GM21381 (cell line): ENCODE results near the gene SRD5A1.

ENCODE experiments used
- ATAC-seq: cut with Tn5 transposase; IDR thresholded peaks from one replicate; pipeline ENCODE4 v1.9.1; 2021; ENCODE audit warnings: mild to moderate bottlenecking, moderate library complexity; ENCODE audit not compliant: unreplicated experiment

SRD5A1 gene

DNA sequence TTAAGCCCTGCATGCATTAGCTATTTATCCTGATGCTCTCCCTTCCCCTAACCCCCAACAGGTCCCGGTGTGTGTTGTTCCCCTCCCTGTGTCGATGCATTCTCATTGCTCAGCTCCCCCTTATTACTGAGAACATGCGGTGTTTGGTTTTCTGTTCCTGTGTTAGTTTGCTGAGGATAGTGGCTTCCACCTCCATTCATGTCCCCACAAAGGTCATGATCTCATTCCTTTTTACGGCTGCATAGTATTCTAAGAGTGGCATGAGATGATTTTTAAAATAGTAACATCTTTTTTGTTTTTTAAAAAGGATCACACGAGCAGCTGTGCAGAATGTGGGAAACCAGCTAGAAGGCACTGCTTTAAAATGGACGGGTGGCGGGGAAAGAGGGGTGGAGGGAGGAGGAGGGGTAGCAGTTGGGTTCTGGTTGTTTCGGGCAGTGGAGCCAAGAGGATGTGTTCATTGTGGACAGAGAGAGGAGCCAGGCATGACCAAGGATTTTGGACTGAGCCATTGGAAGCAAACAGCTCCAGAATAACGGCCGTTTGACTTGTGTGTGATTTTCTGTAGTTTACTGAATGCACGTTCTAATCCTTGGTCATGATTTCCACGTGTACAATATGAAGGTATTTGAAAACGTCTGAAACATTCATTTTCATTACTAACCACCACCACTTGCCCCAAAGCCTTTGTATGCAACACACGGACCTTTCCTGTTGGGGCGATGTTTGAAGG is 78.3 kb downstream of the SRD5A1 start:
- no peak for ATAC-seq

DNA sequence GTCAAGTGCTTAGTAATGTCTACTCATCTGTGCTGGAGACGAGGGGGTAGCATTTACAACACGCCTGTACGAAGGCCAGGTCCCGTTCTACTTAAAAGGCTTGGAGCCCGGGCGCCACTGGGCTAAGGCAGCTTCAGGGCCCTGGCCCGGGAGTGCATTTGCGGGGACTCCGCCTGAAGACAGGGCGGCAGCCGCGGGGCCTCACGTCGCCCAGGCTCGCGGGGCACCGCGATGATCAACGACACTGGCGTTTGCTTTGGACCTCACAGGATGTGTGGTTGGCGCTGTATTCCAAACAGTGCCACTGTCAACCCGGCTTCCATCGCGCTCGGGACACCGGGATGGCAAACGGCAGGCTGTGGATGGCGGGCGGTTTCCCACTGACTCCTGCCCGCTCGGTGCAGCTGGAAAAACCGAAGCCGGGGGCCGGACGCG is 78.9 kb downstream of the SRD5A1 start:
- ATAC-seq, result no peak

DNA sequence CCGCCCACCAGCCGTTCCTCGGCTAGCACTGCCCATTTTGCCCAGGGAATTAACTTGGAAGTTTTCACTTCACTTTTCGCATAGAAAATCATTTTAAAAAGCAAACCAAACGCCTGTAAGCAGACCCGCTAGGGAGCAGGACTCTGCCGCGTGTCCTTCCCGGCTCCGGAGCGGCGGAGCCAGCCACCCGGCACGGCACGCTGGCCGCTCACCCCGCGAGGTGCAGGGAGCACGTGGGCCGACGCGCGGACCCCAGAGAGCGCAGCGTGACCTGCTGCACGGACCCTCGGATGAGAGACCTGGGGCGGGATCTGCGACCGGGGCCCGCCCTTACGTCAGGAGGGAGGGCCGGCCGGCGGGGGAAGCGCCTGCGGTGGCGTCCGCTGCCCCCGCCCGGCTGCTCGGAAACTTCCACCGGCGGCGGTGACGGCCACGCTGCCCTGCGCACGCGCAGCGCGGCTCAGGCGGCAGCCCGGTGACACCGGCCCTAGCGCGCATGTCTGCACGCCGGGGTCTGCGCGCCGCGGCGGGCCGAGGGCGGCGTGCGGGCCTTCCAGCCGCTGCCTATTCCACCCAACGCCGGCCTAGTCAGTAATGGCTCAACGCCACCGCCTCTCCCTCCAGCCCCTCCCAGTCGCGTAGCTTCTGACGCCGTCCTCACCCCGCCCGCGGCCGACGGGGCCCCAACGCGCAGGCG is 79.5 kb downstream of the SRD5A1 start:
- peak; percentile 63 for ATAC-seq

DNA sequence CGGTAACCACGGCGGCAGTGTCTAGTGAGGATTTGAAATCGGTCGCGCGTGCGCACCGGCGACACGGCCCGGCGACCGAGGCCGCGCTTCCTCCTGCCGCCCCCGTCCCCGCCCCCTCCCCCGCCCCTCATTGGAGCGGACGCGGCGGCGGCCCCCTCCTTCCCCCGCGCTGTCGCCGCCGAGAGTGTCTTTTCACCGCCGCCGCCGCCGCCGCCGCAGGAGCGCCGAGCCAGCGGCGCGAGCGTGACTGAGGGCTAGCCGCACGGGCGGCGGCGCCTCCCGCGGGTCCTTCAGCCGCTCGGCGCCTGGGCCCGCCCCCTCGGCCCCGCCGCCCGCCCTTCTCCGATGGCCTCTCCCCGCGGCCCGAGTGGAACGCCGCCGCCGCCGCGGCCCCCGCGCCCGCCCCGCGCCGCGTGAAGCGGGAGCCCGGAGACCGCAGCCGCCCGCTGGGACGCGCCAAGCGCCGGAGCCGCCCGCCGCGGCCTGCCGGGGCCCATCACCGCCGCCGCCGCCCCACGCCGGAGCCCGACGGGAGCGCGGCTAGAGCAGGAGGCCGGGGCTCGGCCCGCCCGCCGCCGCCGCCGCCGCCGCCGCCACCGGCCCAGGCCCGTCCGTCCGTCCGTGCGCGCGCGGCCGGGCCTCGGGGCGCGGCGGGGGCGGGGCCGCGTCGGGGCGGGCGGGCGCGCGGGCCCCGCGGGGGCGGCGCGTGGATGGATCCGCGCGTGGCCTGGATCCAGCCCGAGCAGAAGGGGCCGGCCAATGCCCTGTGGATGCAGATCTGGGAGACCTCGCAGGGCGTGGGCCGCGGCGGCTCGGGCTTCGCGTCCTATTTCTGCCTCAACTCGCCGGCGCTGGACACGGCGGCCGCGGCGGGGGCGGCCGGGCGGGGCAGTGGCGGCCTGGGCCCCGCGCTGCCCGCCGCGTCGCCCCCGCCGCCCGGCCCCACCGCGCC is 80.3 kb downstream of the SRD5A1 start, which contains the start of gene TENT4A:
TENT4A (plus strand) TSS at position 159 of the 952 bp plus-strand sequence; CDS start at position 711, 552 bp downstream.
- peak; percentile 10 for ATAC-seq

DNA sequence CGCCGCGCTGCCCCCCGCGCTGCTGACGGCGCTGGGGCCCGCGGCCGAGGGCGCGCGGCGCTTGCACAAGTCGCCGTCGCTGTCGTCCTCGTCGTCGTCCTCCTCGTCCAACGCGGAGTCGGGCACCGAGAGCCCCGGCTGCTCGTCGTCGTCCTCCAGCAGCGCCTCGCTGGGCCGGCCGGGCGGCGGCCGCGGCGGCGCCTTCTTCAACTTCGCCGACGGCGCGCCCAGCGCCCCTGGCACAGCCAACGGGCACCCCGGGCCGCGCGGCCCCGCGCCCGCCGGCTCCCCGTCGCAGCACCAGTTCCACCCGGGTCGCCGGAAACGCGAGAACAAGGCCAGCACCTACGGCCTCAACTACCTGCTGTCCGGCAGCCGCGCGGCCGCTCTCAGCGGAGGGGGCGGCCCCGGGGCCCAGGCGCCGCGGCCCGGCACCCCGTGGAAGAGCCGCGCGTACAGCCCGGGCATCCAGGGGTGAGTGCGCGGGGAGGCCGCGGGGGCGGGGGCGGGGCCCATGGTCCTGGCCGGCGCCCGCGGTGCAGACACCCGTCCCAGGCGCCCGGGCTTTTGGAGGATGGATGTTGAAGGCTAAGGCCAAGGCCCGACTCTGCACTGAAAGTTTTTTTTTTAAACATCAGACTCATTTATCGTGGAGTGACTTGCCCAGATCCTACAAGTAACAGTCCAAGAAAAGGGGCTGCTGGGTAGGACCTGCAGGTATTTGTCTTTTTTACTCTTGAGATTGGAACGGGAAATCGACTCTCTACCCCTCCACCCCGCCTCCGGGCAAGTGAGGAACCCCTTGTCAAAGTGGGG is 81.2 kb downstream of the SRD5A1 start:
- ATAC-seq, result no peak

DNA sequence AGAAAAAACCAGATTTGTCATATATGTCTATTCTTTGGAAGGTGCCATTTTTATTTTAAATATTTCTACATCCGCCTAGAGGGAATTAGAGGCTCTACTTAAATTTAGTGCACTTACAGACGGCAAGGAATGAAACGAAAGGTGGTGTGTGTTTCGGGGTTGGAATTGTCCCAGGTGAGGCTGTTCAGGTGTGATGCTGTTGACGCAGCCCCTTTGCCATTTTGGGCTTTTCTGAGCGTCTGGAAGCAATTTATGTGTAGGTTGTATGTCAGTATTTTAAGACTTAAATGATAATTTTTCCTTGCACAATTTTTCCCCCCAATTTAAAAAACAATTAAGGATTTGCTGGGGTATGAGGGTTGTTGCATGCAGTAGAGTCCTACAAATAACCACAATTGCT is 82.0 kb downstream of the SRD5A1 start:
- ATAC-seq, result no peak

DNA sequence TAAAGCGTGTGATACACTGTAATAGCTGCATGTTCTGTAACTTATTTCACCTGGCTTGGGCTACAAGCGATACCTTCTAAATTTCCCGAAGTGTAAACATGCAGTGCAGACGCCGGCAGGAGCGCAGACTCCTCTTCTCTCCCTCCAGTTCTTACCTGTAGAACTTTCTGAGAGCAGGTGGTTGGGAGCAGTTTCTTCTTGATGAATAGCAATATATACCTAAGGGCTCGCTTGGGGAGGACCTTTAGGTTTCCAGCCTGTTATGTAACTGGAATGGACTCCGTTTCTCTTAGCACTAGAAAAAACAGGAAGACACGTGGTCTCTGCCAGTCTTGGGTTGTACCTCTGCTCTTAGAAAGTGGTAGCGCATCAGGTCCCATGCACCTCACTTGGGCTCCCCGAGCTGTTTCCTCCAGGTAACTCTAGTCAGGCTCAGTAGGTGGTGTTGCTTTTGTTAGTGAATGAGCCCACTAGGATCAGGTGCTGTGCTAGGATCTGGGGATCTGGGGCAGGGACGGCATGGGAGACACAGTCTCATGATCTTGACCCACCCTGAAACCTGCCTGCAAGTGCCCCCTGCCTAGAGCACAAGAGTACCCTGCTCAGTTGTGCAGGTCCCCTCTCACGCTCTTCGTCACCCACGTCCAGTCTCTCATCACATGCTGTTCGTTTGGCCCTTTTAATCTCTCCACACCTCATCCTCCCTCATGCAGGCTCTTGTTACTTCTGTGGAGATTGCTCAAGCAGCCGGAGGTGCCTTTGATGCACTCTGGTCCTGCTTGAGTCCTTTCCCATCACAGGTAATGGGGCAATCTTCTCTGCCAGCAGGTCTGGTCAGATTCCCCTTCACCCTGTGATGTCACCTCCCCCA is 82.8 kb downstream of the SRD5A1 start:
- no peak for ATAC-seq

DNA sequence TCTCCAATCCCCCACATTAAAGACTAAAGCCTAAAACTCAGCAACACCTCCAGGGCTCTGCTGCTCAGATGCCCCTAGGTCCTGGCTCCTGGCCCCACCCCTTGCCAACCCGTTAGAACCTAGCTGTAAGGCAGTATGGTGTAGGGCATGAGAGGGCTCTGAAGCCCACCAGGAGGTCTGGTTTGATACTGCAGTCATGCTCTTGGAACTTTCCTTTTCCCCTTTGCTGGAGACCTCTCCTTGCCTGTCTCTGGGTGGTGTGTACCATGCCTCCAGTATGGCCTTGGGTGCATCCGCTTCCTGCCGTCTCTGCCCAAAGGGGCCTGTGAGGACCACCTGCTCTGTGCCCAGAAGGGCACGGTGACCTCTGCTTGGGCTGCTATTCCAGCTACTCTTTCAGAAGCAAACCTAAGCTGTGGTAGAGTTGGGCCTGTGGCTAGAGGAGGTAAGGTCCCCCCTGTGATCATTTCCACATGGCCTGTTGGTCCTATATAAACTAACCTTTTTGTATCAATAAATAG is 83.4 kb downstream of the SRD5A1 start:
- ATAC-seq, result no peak

DNA sequence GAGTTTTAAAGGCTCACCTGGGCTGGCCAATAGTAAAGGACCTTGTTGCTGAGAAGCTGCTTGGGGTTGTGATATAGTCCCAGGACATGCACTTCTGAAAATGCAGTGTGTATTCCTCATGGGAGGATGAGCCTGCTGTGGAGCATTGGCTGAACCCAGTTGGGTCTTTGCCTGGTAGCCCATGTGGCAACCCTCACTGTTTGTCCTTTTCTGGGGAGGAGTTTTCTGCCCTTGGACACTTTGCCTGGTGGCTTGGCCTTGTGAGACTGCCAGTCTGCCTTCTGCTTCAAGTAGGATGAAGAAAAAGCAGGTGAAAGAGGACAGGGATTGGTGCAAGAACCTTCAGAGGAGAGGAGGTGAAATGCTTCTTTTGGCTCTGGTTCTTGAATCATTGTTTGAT is 84.0 kb downstream of the SRD5A1 start:
- ATAC-seq, result no peak

DNA sequence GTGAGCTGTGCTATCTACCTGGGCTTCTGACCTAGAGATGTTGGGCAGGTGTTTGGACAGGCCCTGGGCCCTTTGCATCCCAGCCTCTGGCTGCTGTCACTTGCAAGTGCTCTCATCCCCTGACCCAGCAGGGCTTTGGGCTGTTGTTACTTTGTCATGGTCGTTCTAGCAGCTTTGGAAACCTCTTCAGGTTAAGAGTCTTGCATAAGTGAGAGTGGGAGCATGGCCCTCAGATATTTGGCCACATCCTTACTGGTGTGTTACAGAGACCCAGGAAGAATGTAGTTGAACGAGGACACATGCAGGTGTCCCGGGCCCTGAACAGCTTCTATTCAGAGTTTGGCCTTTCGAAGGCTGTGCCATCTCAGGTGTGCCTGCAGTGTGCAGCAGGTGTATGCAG is 84.4 kb downstream of the SRD5A1 start:
- ATAC-seq, result no peak

DNA sequence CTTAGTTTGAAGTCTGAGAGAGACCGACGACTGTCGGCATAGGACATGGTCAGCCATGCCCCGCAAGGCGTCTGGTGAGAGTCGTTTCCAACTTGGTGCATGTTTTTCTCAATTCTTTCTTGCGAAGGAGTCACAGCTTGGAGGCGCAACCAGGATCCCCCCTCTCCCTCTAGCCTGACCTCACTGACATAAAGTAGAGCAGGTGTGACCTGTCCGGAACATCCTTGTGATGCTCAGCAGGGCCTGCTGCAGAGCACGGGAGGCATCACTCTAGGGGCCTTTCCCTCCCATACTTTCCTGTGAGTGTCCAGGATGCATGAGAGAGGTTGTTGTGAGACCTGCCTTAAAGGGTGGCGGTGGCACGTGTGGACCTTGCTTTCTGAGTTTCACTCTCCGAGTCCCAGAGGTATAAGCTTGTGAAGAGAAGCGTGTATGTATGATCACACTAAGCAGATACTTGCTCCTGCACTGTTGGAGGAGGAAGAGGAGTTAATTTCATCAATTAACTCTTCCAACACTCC is 85.0 kb downstream of the SRD5A1 start:
- no peak for ATAC-seq

DNA sequence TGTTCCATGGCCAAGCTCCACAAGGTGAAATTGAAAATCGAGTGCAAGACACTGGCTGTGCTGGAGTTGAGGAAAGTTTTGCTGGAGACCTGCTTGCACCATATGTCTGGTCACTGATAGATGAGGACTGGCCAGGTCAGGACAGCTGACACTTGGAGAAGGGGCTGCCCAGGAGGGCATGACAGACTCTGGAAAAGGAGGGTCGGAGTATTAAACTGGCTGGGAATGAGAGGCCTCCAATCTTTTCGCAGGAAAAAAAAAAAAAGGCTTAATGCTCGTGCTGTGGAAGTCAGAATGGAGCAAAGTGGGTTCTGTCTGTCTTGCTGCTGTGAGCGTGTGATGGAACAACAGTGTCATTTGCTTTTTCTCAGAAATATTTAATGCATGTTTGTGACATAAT is 85.5 kb downstream of the SRD5A1 start:
- ATAC-seq, result no peak

DNA sequence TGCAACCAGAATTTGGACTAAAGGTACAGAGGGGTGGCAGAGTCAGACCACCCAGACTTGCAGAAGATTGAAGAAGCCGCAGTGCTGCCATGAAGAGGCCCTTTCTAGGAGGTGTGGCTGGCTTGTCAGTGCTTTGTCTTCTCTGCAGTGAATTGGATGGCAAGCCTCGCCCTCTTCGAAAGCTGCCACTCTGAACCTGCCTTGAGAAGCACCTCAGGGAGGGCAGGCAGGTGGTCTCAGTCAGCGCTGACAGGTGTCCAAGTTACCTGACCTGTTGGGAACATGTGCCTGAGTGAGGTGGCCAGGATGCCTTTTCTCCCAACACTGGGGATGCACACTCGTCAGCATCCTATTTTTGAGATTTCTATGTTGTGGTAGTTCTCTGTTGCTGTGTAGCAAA is 86.2 kb downstream of the SRD5A1 start:
- ATAC-seq, result no peak

DNA sequence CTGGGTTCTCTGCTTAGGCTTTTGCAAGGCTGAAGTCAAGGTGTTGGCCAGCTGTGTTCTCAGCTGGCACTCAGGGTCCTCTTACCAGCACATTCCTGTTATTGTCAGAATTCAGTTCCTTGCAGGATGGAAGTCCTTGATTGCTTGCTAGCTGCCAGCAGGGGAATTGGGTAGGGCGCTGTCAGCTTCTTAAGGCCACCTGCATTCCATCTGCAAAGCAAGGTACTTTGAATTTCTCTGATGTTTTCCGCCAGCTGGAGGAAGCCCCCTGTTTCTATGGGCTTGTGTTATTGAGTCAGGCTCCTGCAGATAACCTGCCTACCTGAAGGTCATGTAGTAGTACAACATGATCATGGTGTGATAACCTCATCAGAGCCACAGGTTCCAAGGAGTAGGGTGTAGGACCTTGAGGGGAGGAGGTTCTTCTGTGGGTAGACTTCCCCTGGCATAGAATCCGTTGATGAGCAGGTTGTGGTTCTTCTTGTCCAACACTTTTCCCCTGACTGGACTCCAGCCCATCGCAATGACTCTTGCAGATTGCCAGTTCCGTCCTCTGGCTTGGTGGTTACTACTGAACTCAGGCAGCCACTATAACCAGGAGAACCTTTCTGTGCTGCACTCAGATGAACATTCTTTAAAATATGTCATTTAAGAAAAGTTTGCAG is 86.8 kb downstream of the SRD5A1 start:
- ATAC-seq, result no peak

DNA sequence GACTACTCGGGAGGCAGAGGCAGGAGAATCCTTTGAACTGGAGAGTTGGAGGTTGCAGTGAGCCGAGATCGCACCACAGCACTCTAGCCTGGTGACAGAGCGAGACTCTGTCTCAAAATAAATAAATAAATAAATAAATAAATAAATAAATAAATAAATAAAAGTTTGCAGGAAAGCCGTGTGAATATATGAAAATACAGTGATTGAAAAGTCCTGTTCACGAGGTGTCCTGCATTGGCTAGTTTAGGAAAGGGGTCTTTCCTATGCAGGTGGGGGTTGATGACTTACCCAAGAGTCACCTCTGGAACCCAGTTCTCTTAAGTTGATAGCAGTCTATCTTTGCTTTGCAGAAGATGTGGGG is 87.3 kb downstream of the SRD5A1 start:
- ATAC-seq, result no peak

DNA sequence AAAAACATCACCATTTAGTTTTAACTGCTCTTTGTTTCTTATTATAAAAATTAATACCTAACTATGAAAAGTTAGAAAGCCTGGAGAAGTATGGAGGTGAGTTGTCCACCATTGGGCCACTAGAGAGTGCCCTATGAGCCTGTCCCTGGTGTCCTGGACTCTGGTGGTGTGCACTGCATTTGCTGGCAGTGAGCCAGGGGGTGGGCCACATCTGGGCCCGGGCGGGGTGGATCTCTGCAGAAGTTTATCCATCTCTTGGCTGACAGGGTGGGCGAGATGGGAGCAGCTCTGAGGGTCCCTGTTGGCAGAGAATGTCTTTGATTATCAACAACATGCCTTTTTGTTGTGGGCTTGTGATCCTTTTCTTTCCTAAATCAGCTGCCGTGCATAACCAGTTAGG is 88.2 kb downstream of the SRD5A1 start:
- ATAC-seq, result no peak

DNA sequence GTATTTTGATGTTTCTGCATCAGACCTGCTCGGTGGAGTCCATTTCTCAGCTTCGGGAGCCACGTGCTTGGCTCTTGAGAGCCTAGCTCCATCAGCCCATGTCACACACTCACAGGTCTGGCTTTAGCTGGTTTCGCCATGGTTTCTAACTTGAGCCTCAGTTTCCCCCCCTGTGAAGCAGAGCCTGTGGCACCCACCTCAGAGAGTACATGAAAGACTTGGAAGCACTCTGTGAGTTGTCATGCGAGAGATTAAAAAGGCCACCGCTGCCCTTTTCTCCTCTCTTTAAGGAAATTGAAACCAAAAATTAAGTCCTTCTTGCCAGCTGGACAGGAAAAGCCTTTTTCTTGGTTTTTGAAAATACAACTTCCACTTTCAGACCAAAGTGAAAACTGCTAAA is 88.8 kb downstream of the SRD5A1 start:
- peak; percentile 44 for ATAC-seq

DNA sequence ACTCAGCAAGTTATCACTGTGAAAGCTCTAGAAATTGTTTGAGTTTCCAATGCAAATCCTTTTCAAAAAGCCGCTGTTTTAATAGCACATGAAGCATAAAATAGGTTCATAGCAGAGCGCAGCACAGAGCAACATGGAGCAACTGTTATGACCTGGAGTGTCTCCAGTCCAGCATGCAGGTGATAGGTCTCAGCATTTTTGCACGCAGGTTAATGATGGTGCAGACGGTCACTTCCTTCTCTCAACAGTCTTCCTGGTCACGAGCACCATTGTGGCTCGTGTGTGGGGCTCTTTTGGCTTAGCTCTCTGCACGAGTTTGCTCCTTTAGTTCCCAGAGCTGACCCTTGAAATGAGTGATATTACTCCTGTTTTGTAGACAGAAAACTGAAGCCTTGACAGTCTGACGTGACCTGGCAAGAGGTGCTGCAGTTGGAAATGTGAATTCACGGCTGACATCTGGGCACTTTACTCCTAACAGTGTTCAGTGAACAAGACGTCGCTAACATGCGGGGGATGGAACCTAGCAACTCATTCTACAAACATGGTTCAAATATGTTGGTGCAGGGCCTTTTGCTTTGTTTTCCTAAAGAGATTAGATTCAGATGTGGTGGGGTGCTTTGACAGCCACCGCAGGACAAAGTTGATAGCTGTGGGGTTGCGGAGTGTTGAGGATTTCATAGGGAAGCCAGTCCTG is 90.0 kb downstream of the SRD5A1 start:
- no peak for ATAC-seq
